Spleen (tissue), 11 donors: ENCODE results near the gene TUBGCP6. TPM values are rescaled to one million over a fixed set of nuclear protein-coding genes. Genes with fewer than 3 reads are reported as not detected.

Source experiments
- DNase-seq: peaks from one replicate; pipeline ENCODE4 v3.0.0-alpha.2; 2020
- H3K27ac ChIP-seq, 8 donors: fragments of 200-600 bp; sonication (generic) in 7 of 8; 1 replicate in 4 of 8; 2 replicates in 4 of 8; pipeline versions ENCODE4 v1.5.0 to v1.8.0; 2016 to 2021; ENCODE audit warnings: inconsistent platforms in 4 of 8, mild to moderate bottlenecking in 4 of 8, moderate library complexity in 1 of 8
- H3K27me3 ChIP-seq, 7 donors: fragments of 200-600 bp; sonication (generic) in 6 of 7; replicated peaks in 1 of 7; 1 replicate in 4 of 7; 2 replicates in 3 of 7; pipeline versions ENCODE4 v1.5.0 to v1.8.0; 2016 to 2021; ENCODE audit warnings: inconsistent platforms in 3 of 7, mild to moderate bottlenecking in 1 of 7
- H3K36me3 ChIP-seq, 6 donors: fragments of 200-600 bp; sonication (generic) in 5 of 6; 1 replicate in 4 of 6; 2 replicates in 2 of 6; pipeline versions ENCODE4 v1.5.0 to v1.8.0; 2016 to 2021; ENCODE audit warnings: inconsistent platforms in 2 of 6
- H3K4me1 ChIP-seq, 6 donors: fragments of 200-600 bp; sonication (generic) in 5 of 6; 1 replicate in 3 of 6; 2 replicates in 3 of 6; pipeline versions ENCODE4 v1.5.0 to v1.8.0; 2016 to 2021; ENCODE audit warnings: inconsistent platforms in 3 of 6
- H3K4me3 ChIP-seq, 8 donors: fragments of 200-600 bp; sonication (generic) in 7 of 8; 1 replicate in 4 of 8; 2 replicates in 4 of 8; pipeline versions ENCODE4 v1.5.0 to v1.8.0; 2016 to 2021; ENCODE audit warnings: inconsistent platforms in 4 of 8, mild to moderate bottlenecking in 4 of 8, moderate library complexity in 2 of 8
- H3K9me3 ChIP-seq, 8 donors: fragments of 200-600 bp; sonication (generic) in 7 of 8; 1 replicate in 4 of 8; 2 replicates in 4 of 8; pipeline versions ENCODE4 v1.5.0 to v1.8.0; 2016 to 2021; ENCODE audit warnings: inconsistent platforms in 4 of 8
- CTCF ChIP-seq, 11 experiments: fragments of 200-600 bp in 7 of 11; fragments of 450-650 bp in 4 of 11; sonication (generic) in 4 of 11; IDR thresholded peaks in 8 of 11; conservative IDR thresholded peaks in 3 of 11; 1 replicate in 7 of 11; 2 replicates in 4 of 11; pipeline versions ENCODE4 v1.4.0 to v1.8.0; 2016 to 2021; ENCODE audit warnings: antibody characterized with exemption in 11 of 11, inconsistent platforms in 4 of 11, mild to moderate bottlenecking in 1 of 11
- POLR2A ChIP-seq, 3 donors: fragments of 450-650 bp; IDR thresholded peaks; one replicate each; pipeline ENCODE4 v1.5.1; 2017; ENCODE audit warnings: antibody characterized with exemption in 3 of 3, mild to moderate bottlenecking in 1 of 3
- POLR2AphosphoS5 ChIP-seq, 3 donors: sonication (generic); formaldehyde crosslinking; IDR thresholded peaks; one replicate each; pipeline ENCODE4 v1.5.1; 2017; ENCODE audit warnings: antibody characterized with exemption in 3 of 3
- WGBS, 5 donors: extraction: QIAGEN DNeasy Blood & Tissue Kit in 3 of 5; methylation state at CpG; one replicate each; pipeline versions ENCODE4 v1.1.5 to v1.1.7; 2013 to 2018; 5-methylcytosine and 5-hydroxymethylcytosine counted together
- intact Hi-C: fragments of 100-400 bp; cut with DNase I; formaldehyde crosslinking; loops from one replicate; pipeline ENCODE4 v1.15.0; 2023; ENCODE audit warnings: low total_unique reads
- polyA plus RNA-seq, 3 donors: library from polyadenylated mRNA; stranded (reverse); fragments of 200-250 nt; gene quantifications; one replicate each; pipeline ENCODE4 v1.2.1, GENCODE V29; 2013
- total RNA-seq, 7 donors: library from RNA; depleted of rRNA in 3 of 7; stranded (reverse); fragments of >200 nt in 3 of 7; fragmentation: NEBNext Ultra II Directional in 4 of 7; extraction: Animal tissue kit (Norgen Biotek cat#: 25700) in 4 of 7; gene quantifications; one replicate each; pipeline versions ENCODE4 v1.1.0 to v1.2.1, GENCODE V29; 2016 to 2021
- donor health status: healthy with polysubstance abuse.
- donor health status: DM: no; HTN: no; CAD: no; lungs with moderate emphysema.
- donor health status: DM: no; HTN: no; CAD: no.
- donor health status: Bipolar disorder and iron deficiency.
- donor health status: healthy.
- donor health status: DM: no; HTN: no; CAD: no.
- donor health status: DM: yes; HTN: yes; CAD: no.

Gene TUBGCP6
- total and polyA plus RNA-seq, 10 donors, result 36.0 to 98.0 (median 69.3) TPM

- 48 to 59% (median 53%) methylated on average over 35 to 39 of the region's 39 CpGs for WGBS, 5 donors
- Histone ChIP-seq H3K4me3 (no peak overlapping the region), H3K4me1 (peaks cover 10 to 47% (median 24%) of the 10 kb centered on the region in 6 donors), H3K36me3 (no peaks in the 10 kb centered on the region), H3K27me3 (peaks cover 0 to 61% (median 26%) of the 10 kb centered on the region in 7 donors), H3K27ac (no peak overlapping the region), H3K9me3 (no peaks in the 10 kb centered on the region)
- peak; percentile 73 for DNase-seq
- intact Hi-C loops, result no loop called here
- TF ChIP-seq POLR2AphosphoS5 (IDR thresholded peaks at IDR 0.05) (no peak), POLR2A (IDR thresholded peaks at IDR 0.05) (no peak), CTCF (IDR thresholded peaks at IDR 0.05 in 8 of 11, conservative IDR thresholded peaks at IDR 0.05 in 3 of 11) (no peak)
Measured at GRCh38 chr22:50179937-50180726, 64.7 kb downstream of the TUBGCP6 start.

GRCh38 chr22:50178871-50179869 is 65.7 kb downstream of the TUBGCP6 start:
- DNase-seq, result peak; percentile 81
- H3K27ac ChIP-seq, result no peak overlapping the region
- intact Hi-C loops, result no loop called here
- peaks cover 2 to 37% (median 14%) of the 10 kb centered on the region in 6 donors for H3K4me1 ChIP-seq
- peaks cover 0 to 61% (median 17%) of the 10 kb centered on the region in 7 donors for H3K27me3 ChIP-seq
- H3K9me3 ChIP-seq, result no peaks in the 10 kb centered on the region
- WGBS, 5 donors, result 79 to 87% (median 82%) methylated on average over 52 to 64 of the region's 64 CpGs
- H3K36me3 ChIP-seq, result no peaks in the 10 kb centered on the region
- H3K4me3 ChIP-seq, result no peak overlapping the region
- TF ChIP-seq CTCF (IDR thresholded peaks at IDR 0.05 in 8 of 11, conservative IDR thresholded peaks at IDR 0.05 in 3 of 11), result no peak
- TF ChIP-seq POLR2A (IDR thresholded peaks at IDR 0.05), result no peak
- TF ChIP-seq POLR2AphosphoS5 (IDR thresholded peaks at IDR 0.05), result no peak

GRCh38 chr22:50178471-50178864 is 66.4 kb downstream of the TUBGCP6 start:
- Histone ChIP-seq H3K27ac (peak overlapping the region in 1 of 8 donors; percentile 2), H3K9me3 (no peaks in the 10 kb centered on the region), H3K27me3 (peaks cover 0 to 66% (median 23%) of the 10 kb centered on the region in 7 donors), H3K4me3 (no peak overlapping the region), H3K4me1 (peaks cover 0 to 35% (median 9%) of the 10 kb centered on the region in 6 donors), H3K36me3 (no peaks in the 10 kb centered on the region)
- intact Hi-C loops, result no loop called here
- DNase-seq, result peak; percentile 75
- TF ChIP-seq POLR2AphosphoS5 (IDR thresholded peaks at IDR 0.05) (no peak), POLR2A (IDR thresholded peaks at IDR 0.05) (no peak), CTCF (IDR thresholded peaks at IDR 0.05 in 8 of 11, conservative IDR thresholded peaks at IDR 0.05 in 3 of 11) (no peak)
- WGBS, 5 donors, result 31 to 69% (median 56%) methylated on average over 12 to 22 of the region's 22 CpGs
